HG02973 (cell line): ENCODE data around the gene LSM10.

Source experiments
- ATAC-seq: cut with Tn5 transposase; IDR thresholded peaks from one replicate; pipeline ENCODE4 v1.9.1; 2021; ENCODE audit warnings: moderate library complexity; ENCODE audit not compliant: unreplicated experiment

LSM10 gene

DNA sequence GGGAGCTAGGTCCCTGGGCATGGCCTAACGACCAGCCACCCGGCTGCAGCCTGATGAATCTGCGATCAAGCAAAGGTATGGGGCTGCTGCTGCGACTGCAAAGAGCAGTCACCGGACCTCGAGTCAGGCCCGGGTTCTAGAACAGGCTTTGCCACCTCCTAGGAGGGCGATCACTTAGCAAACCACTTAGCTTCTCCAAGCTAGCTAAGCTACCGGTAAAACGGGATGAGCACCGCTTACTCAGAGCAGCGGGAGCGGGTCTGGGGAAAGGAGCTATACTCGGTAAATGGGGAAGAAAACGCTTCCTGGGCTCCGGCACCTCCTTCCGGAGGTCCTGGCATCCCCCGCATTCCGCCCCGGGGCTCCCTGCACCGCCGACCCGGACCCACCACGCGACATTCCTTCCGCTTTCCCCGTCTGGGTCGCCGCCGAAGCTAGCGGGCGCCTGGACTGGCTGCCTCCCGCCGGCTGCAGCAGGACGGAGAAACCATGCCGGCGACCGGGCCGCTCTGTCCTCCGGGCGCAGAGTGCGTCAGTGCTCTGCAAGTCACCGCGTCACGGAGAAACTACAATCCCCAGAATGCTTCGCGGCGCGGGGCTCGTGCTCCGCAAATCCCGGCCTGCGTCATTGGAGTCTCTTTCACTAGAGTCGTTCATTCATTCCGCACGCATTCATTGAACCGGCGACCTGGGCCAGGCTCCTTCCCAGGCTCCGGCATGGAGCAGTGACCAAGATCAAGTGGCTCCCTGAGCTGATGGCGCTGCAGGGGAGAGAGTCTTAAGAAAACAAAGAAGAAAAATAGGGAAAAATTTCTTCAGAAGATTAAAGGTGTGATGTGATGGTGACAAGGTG is at the start of gene LSM10:
Gene LSM10, minus strand, starts transcription at position 531 of the 853 bp plus-strand sequence. CDS start 3,779 bp downstream, outside the sequence.
- ATAC-seq: peak; percentile 69

DNA sequence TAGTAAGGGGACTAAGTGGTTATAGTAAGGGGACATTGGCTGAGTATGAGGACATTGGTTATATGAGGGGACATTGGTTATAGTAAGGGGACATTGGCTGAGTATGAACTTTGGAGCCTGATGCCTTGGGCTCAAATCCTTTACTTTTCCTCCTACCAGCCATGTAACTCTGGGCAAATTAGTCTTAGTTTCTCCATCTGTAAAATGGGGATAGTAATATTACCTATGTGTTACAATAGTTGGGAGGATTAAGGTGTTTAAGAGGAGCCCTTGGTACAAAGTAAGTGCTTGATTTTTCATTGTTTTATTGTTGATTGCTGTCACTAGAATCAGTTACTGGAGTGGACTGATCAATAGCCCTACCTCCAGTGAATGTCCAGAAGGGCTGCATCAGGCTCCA is 49.7 kb upstream of the LSM10 start:
- no peak for ATAC-seq

DNA sequence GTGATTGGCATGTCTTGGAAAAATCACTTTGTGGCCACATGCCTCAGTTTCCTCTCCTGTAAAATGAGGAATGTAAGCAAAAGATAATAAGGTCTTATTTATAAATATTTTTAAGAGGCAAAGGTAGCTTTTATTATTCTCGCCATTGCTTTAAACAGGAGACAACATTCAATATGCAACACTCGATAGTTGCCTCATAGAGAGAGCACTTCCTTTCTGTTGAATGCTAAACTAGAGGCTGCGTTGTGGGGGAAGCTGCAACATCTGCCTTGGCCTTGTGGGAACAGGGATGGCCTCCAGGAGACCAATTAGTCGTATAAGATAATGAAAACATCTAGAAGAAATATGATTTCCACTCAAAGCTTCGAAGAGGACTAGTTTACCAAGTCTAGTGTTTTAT is 49.0 kb upstream of the LSM10 start:
- no peak for ATAC-seq

DNA sequence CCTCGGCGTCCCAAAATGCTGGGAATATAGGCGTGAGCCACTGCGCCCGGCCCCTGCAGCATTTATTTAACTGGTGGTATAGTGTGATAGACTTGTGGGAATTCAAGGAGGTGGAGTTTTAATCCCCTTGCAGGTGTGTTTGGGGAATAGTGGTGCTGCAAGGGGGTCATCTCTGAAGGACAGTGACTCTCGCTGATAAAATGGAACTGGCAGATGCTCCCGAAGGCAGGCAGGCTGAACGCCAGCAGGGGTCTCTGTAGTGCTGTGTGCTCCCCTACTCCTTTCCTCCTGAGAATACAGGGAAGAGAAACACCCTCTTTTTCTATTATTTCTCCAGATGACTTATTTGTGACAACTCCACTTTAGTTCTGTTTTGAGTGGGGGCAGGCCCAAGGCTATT is 48.6 kb upstream of the LSM10 start:
- no peak for ATAC-seq

DNA sequence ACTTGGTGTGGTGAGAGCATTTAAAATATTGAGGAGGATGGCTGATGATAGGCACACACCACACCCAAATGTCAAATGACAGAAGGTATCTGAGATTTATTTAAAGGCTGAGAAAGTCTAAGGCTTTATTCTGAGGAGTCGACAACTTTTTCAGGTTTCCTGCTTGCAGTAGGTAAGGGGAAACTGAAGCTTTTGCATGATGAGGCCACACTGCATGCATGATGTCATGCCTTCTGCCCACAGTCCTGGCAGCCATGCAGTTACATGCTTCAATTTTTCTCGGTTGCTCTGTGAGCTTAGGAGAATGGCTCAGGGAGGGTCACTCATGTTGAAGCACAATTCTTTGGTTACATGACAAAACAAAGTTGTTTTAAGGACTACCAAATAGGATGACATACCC is 45.6 kb upstream of the LSM10 start:
- ATAC-seq: no peak

DNA sequence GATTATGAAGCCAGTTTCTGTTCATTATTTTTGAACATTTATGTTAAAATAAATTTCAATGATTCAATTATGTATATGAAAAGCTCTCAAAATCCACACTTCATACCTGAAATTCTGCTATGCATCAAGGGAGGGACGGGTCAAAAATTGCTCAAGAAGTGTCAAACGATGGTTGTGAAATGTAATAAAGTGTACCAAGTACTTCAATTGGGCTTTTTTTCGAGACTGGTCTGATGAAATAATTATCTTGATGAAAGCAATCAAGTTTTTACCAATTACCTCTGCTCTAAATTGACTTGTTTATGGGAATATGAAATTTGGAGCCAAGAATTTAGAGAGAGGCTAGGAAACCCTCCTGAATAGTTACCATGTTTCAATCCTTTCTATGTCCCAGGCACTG is 44.6 kb upstream of the LSM10 start:
- no peak for ATAC-seq

DNA sequence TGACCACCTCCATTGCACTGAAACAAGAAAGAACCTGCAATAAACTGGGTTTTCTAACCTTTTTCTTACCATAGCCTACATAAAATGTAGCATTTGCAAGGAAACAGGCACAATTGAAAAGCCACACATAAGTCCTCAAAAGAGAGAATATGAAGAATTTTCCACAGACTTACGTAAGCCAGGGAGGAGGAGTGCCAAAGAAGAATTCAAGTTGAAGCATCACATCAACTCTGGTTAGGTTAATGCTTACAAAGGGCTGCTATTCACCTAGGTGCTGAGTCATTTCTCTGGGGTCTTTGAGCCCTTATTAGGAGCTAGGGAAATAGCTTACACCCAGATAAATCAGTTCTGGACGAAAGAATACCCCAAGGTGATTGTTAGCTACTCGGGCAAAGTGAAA is 42.9 kb upstream of the LSM10 start:
- no peak for ATAC-seq

DNA sequence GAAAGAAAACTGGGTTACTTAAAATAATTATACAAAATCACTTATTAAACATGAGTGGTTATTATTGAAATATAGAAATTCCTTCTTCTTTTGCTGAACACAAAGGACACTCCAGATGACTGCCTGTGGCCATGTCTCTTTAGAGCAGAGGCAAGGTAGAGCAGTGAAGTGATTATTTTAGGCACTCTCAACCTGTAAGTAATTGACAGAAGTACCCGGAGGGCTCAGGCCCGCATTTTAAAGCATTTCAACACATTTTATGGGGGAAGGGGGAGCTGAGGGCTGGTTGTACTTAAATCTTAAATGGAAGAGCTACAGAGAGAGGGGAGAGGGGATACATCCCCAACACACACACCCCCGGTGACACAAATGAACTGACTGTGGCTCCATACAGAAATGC is 42.3 kb upstream of the LSM10 start:
- no peak for ATAC-seq

DNA sequence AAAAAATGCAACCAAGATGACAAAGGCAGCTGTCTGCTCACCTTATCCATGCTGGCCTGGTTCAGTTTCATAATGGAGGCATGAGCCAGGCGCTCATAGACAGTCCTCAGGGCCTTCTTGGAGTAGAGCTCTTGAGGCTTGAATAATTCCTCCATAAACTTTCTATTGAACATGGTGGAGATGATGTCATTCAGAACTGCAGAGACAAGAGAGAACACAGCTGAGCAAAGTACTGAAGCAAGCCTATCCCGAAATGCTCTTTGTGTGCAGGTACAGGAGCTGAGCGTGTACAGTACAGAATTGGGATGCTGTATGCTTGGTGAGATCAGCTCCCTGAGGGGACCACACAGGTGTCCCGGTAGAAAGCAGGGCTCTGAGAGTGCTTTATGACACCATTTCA is 41.0 kb upstream of the LSM10 start:
- no peak for ATAC-seq

DNA sequence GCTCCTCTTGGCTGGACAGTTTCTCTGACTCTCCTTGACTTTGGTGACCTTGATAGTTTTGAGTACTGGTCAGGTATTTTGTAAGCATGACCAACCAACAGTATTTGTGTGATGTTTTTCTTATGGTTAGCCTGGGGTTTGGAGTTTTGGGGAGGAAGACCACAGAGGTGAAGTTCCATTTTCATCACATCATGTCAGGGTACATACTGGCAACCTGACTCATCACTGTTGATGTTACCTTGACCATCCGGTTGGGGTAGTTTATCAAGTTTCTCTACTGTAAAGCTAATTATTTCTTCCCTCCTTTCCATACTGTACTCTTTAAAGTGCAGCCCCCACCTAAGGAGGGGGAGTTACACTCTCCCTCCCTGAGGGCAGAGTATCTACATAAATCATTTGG is 39.1 kb upstream of the LSM10 start:
- ATAC-seq: no peak

DNA sequence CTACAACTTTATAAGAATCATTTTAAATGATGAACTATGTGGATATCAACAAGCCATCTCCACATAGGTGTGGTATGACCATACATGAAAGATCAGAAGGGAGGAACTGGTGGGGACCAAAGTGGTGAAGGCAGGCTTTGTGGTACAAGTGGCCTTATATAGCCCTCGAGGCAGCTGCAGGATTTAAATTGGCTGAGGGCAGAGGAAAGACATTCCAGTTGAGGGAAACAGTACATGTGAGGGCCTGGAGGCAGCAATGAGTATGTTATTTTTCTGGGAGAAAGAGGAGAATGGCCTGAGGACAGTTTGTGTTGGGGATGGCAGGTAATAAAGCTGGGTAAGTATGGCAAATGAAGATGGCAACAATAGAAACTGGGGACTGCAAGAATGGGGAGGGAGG is 35.4 kb upstream of the LSM10 start:
- no peak for ATAC-seq

DNA sequence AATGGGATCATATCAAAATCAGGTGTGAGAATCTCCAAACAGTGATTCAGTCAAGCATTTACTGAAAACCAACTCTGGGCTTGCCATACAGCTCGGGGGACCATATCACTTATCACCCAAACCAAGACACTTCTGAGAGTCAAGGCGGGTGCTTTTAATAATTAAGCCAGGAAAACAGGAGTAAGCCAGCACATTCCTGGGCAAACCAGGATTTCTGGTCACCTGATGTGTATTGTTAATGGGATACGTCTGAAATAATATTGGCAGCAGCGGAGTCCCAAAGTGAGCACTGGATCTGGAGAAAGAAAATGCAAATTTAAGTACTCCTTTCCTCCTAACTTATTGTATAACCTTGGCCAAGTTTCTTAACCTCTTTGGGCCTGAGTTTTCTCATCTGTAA is 34.9 kb upstream of the LSM10 start:
- ATAC-seq: no peak

DNA sequence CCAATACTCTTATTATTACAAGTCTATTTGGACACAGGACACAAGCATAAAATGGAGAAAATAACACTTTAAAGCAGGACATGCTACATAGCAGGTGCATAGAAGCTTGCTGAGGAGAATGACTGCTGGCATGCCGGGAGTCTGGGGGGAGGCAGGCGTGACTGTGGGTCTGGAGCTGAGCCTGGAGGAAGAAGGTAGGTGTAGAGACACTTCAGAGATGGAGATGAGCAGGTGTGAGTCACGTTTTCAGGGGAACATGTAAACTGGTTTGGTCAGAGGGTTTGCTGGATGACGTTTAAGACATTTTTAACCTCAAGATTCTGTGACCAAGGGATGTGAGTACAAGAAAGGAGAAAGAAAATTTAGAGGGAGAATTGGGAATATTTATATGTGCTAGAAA is 28.1 kb upstream of the LSM10 start:
- no peak for ATAC-seq

DNA sequence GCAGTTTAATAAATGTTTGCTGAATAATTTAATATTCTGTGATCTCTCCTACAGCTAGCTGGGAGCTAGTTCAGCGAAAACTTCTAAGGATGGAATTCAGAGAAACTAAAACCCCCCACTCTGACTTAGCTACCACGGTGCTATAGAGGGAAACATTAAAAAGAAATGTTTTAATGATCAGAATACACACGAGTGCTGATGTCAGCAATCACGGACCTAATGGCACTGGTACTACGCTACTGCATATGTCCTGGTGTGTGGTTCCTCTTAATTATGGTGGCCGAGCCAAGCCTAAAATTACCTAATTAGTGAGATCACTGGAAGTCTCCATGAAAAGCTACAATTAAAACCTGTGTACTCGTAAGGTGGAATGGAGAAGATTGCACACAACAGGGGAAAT is 23.9 kb upstream of the LSM10 start:
- ATAC-seq: no peak

DNA sequence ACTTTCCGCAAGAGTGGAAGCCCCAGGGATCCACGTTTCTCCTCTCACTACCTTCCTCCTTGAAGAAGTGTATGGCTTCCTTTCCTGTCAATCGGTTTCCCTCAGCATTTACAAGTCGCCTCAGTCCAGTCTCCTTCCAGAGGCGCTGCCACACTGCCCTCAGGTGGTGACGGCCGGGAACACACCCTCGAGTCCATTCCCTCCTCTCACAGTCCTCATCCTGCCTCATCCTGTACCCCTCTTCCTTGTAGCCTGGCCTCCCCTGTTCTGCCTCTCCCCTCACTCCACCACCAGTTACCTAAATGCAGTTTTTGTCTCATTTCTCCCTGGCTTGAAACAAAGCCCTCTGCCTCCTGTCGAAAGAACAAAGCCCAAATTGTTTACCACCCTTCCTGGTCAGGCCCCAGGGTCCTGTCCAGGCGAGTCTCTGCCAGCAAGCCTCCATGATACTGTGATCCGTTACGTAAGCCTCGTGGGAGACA is 23.2 kb upstream of the LSM10 start:
- ATAC-seq: no peak

DNA sequence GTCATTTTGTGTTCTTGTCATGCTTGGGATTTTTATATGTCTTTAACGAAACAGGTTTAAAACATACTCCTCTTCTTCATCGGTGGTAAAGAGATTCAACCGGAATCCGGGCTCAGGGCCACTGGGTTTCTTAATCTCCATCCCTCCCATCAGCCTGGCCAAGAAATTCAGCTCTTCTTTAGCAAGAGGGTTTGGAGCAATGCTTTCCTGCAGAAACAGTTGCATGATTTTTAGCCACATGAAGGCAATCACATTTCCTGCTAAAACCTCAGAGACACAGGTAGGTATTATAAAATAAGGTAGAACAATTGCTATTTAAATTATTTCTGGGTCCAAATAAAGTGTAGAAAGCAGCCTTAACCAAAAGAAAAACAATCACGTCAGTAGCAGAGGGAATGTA is 22.7 kb upstream of the LSM10 start:
- no peak for ATAC-seq

DNA sequence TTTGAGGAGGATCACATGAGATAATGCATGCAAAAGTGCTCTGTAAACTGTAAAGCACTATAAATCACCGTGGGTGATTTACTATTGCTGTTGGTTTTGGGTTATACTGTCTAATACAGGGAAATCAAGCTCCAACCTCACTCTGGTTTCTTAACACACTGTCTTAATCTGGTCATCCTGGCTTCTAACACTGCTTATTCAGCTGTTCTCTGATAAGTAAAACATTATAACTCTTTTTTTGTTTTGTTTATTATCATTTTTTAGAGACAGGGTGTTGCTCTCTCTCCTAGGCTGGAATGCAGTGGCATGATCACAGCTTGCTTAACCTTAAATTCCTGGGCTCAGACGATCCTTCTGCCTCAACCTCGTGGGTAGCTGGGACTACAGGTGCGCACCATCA is 21.9 kb upstream of the LSM10 start:
- no peak for ATAC-seq

DNA sequence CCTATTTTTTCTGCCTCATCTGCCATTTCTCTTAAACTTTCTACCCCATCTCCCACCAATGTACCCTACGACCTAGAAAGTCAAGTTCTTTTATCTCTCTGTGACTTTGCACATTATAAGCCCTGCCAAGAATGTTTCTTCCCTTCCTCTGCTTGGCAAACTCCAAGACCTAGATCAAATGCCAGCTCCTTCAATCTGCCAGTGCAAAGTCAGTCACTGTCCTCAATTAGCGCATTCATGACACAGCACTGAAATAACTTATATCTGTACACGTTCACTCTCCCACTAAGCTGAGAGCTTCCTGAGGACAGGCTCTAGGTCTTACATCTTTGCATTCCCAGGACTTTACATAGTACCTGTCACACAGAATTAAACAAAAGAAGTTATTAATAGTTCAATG is 21.4 kb upstream of the LSM10 start:
- no peak for ATAC-seq

DNA sequence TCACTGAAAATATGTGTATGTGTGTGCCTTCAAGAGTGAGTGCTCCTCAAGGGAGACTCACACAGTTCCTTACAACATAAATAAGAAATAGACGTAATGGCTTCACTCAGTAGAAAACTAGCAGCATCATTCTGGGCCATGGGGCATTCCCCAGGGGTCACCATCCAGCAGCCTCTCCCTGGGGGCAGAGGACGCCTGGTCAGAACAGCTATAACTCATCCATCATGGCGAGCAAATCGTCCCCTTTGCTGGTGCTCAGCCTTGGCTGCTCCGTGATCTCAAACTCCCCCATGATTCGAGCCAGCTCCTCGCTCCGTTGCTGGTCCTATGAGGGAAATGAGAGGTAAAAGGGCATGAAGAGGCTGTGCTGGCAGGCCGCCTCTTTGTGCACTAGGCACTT is 20.2 kb upstream of the LSM10 start:
- no peak for ATAC-seq

DNA sequence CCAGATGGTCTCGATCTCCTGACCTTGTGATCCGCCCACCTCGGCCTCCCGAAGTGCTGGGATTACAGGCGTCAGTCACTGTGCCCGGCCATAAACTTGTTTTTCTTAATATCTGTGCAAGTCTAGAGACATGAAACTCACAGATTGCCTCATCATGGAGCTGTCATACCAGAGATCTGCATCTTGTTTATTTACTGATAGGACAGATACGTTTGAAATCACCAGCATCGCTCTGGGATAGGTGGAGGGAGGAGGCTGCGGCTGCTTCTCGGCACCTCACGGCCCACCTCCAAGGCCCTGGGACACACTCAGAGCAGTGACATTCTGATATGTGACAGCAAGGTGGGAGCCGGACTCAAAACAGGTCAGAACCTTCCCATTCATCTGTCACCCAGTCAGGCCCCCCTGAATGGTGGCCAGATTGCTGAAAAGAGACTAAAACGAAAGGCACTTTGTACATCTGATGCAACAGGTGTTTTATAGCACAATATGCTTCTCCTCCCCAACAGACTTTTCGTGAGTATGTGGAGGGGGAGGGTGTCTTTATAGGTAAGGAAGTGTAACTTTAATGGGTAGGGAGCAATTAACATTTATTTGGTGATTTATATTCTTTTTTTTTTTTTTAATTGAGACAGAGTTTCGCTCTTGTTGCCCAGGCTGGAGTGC is 18.1 kb upstream of the LSM10 start:
- ATAC-seq: no peak

DNA sequence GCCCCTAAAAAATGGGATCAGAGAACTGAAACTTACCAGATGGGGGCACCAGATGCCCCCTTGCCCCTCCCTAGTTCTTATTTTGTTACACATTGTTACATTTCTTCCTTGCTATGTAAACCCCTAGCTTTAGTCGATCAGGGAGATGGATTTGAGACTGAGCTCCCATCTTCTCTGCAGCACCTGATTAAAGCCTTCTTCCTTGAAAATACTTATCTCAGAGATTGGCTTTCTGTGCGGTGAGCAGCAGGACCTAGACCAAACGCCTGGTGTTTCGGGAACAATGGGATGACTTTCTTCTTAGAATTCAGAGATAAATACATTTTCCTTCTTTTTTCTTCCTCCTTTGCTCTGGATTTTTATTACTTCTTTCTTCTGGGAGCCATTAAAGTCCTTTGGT is 16.7 kb upstream of the LSM10 start:
- ATAC-seq: no peak
